WTC11 (cell line): ENCODE measurements around the gene MUC2. TPM values are rescaled to one million over a fixed set of nuclear protein-coding genes. Genes with fewer than 3 reads are reported as not detected.

ENCODE experiments used
- ATAC-seq: fragments of 200-7000 bp; cut with Tn5 transposase; 2 replicates; pipeline ENCODE4 v1.10.0; 2021; ENCODE audit warnings: mild to moderate bottlenecking, moderate library complexity
- CTCF ChIA-PET: fragments of 300-600 bp; sonication (Branson Sonifier 250); formaldehyde crosslinking; loops from one replicate; lab custom pipeline; 2021; ENCODE audit warnings: antibody characterized with exemption; lab: Charles Lee
- POLR2A ChIA-PET: fragments of 350-600 bp; sonication (Branson Sonifier 250); formaldehyde crosslinking; loops from one replicate; lab custom pipeline; 2021; ENCODE audit warnings: antibody characterized with exemption; lab: Charles Lee
- DNase-seq: peaks from one replicate; pipeline ENCODE4 v3.0.0; 2021; ENCODE audit warnings: low spot score
- H3K27ac Mint-ChIP-seq: 2 replicates; pipeline ENCODE4 v1.8.0; 2021; ENCODE audit warnings: mixed read lengths
- H3K27me3 Mint-ChIP-seq: 2 replicates; pipeline ENCODE4 v1.8.0; 2021; ENCODE audit warnings: low read depth, mild to moderate bottlenecking, moderate library complexity, mixed read lengths
- H3K36me3 Mint-ChIP-seq: 2 replicates; pipeline ENCODE4 v1.8.0; 2021; ENCODE audit warnings: mixed read lengths
- H3K4me1 Mint-ChIP-seq: 2 replicates; pipeline ENCODE4 v1.8.0; 2022; ENCODE audit warnings: mixed read lengths
- H3K4me3 Mint-ChIP-seq: 2 replicates; pipeline ENCODE4 v1.8.0; 2021; ENCODE audit warnings: mild to moderate bottlenecking, moderate library complexity, mixed read lengths
- H3K9me3 Mint-ChIP-seq: 2 replicates; pipeline ENCODE4 v1.8.0; 2021; ENCODE audit warnings: mixed read lengths
- AFF4 ChIP-seq: sonication (generic); formaldehyde crosslinking; IDR thresholded peaks from 2 replicates; pipeline ENCODE4 v1.8.1; 2023; ENCODE audit warnings: mild to moderate bottlenecking, missing genetic modification reagents, borderline replicate concordance
- CTCF ChIP-seq: fragments of 200-600 bp; IDR thresholded peaks from 2 replicates; pipeline ENCODE4 v1.8.0; 2022; ENCODE audit warnings: antibody characterized with exemption
- ELF4 ChIP-seq: sonication (generic); formaldehyde crosslinking; IDR thresholded peaks from 2 replicates; pipeline ENCODE4 v1.8.1; 2022; ENCODE audit warnings: low read depth, mild to moderate bottlenecking, moderate library complexity, missing genetic modification reagents
- ERG ChIP-seq: fragments of 250-450 bp; sonication (Bioruptor Pico); IDR thresholded peaks from 2 replicates; pipeline ENCODE4 v1.8.0; 2021; ENCODE audit warnings: mild to moderate bottlenecking
- JAZF1 ChIP-seq: fragments of 250-450 bp; sonication (Bioruptor Pico); IDR thresholded peaks from 2 replicates; pipeline ENCODE4 v1.9.0; 2021; ENCODE audit warnings: moderate library complexity, mild to moderate bottlenecking, inconsistent platforms
- KAT7 ChIP-seq: sonication (generic); formaldehyde crosslinking; IDR thresholded peaks from 2 replicates; pipeline ENCODE4 v1.8.1; 2023; ENCODE audit warnings: missing genetic modification reagents, mild to moderate bottlenecking, borderline replicate concordance
- MYBL2 ChIP-seq: sonication (generic); formaldehyde crosslinking; IDR thresholded peaks from 2 replicates; pipeline ENCODE4 v1.8.1; 2023; ENCODE audit warnings: mild to moderate bottlenecking, moderate library complexity, missing genetic modification reagents
- NFE2L1 ChIP-seq: sonication (generic); formaldehyde crosslinking; IDR thresholded peaks from 2 replicates; pipeline ENCODE4 v1.8.1; 2023; ENCODE audit warnings: missing genetic modification reagents
- PRRX2 ChIP-seq: fragments of 250-450 bp; sonication (Bioruptor Pico); IDR thresholded peaks from 2 replicates; pipeline ENCODE4 v1.8.0; 2021; ENCODE audit warnings: mild to moderate bottlenecking
- RORB ChIP-seq: fragments of 250-450 bp; sonication (Bioruptor Pico); IDR thresholded peaks from 2 replicates; pipeline ENCODE4 v1.9.0; 2021; ENCODE audit warnings: mild to moderate bottlenecking
- SMAD3 ChIP-seq: sonication (generic); formaldehyde crosslinking; IDR thresholded peaks from 2 replicates; pipeline ENCODE4 v1.8.0; 2022; ENCODE audit warnings: missing genetic modification reagents, mild to moderate bottlenecking, borderline replicate concordance
- TCF7 ChIP-seq: sonication (generic); formaldehyde crosslinking; IDR thresholded peaks from 2 replicates; pipeline ENCODE4 v1.8.0; 2022; ENCODE audit warnings: mild to moderate bottlenecking, low read depth, missing genetic modification reagents, moderate library complexity
- ZMAT4 ChIP-seq: fragments of 250-450 bp; sonication (Bioruptor Pico); IDR thresholded peaks from 2 replicates; pipeline ENCODE4 v1.9.0; 2021; ENCODE audit warnings: mild to moderate bottlenecking
- ZNF232 ChIP-seq: sonication (generic); formaldehyde crosslinking; IDR thresholded peaks from 2 replicates; pipeline ENCODE4 v1.8.0; 2022; ENCODE audit warnings: mild to moderate bottlenecking, missing genetic modification reagents
- ZSCAN18 ChIP-seq: fragments of 250-450 bp; sonication (Bioruptor Pico); IDR thresholded peaks from 2 replicates; pipeline ENCODE4 v2.1.2; 2022; ENCODE audit warnings: mild to moderate bottlenecking, moderate library complexity
- total RNA-seq: library from RNA; stranded (reverse); gene quantifications from 3 replicates; pipeline ENCODE4 v1.2.3, GENCODE V29; 2021
- TF ChIP-seq, protein P1 (sequence below): sonication (generic); formaldehyde crosslinking; IDR thresholded peaks from 2 replicates; pipeline ENCODE4 v1.8.0; 2023; ENCODE audit warnings: missing genetic modification reagents
- TF ChIP-seq, protein P2 (sequence below): sonication (generic); formaldehyde crosslinking; IDR thresholded peaks from 2 replicates; pipeline ENCODE4 v1.8.1; 2022; ENCODE audit warnings: missing genetic modification reagents, borderline replicate concordance

Gene MUC2
- total RNA-seq, 1 experiment from 2014 or later = 0.22 TPM

GRCh38 chr11:1054143-1055108, 20.2 kb upstream of the MUC2 start:
- POLR2A ChIA-PET = no interaction called here
- no peak overlapping the region for H3K4me3 Mint-ChIP-seq
- ATAC-seq (no peak), DNase-seq (peak; percentile 11)
- no peaks in the 10 kb centered on the region for H3K36me3 Mint-ChIP-seq
- no peak overlapping the region for H3K27ac Mint-ChIP-seq
- TF ChIP-seq ZNF232 (CRISPR knock-in tag) = no peak
- no peak for TF ChIP-seq JAZF1 (CRISPR knock-in tag)
- TF ChIP-seq, protein P1, sequence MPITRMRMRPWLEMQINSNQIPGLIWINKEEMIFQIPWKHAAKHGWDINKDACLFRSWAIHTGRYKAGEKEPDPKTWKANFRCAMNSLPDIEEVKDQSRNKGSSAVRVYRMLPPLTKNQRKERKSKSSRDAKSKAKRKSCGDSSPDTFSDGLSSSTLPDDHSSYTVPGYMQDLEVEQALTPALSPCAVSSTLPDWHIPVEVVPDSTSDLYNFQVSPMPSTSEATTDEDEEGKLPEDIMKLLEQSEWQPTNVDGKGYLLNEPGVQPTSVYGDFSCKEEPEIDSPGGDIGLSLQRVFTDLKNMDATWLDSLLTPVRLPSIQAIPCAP (CRISPR knock-in tag) = no peak
- no peak for TF ChIP-seq ZSCAN18 (CRISPR knock-in tag)
- TF ChIP-seq PRRX2 = no peak
- TF ChIP-seq AFF4 = no peak
- TF ChIP-seq RORB (CRISPR knock-in tag) = no peak
- TF ChIP-seq ZMAT4 = no peak
- no peak for TF ChIP-seq ERG
- TF ChIP-seq CTCF = no peak
- TF ChIP-seq KAT7 (CRISPR knock-in tag) = no peak
- TF ChIP-seq, protein P2, sequence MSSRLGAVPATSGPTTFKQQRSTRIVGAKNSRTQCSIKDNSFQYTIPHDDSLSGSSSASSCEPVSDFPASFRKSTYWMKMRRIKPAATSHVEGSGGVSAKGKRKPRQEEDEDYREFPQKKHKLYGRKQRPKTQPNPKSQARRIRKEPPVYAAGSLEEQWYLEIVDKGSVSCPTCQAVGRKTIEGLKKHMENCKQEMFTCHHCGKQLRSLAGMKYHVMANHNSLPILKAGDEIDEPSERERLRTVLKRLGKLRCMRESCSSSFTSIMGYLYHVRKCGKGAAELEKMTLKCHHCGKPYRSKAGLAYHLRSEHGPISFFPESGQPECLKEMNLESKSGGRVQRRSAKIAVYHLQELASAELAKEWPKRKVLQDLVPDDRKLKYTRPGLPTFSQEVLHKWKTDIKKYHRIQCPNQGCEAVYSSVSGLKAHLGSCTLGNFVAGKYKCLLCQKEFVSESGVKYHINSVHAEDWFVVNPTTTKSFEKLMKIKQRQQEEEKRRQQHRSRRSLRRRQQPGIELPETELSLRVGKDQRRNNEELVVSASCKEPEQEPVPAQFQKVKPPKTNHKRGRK (CRISPR knock-in tag) = no peak
- no peak for TF ChIP-seq MYBL2
- TF ChIP-seq NFE2L1 (CRISPR knock-in tag) = no peak
- no peak for TF ChIP-seq TCF7 (CRISPR knock-in tag)
- no peak for TF ChIP-seq SMAD3 (CRISPR knock-in tag)
- no peak for TF ChIP-seq ELF4 (CRISPR knock-in tag)
- no peaks in the 10 kb centered on the region for H3K4me1 Mint-ChIP-seq
- H3K9me3 Mint-ChIP-seq = no peaks in the 10 kb centered on the region
- CTCF ChIA-PET = interaction anchor here (0.6 to 2.0 kb wide), 6 partner anchors 27 to 216 kb away, joined by 3 to 5 read pairs (median 3); no protein-coding TSS in a partner anchor
- no peaks in the 10 kb centered on the region for H3K27me3 Mint-ChIP-seq
